MCF 10A (cell line): ENCODE results near the gene KRTAP11-1. TPM values are rescaled to one million over a fixed set of nuclear protein-coding genes. Genes with fewer than 3 reads are reported as not detected.

Experiments
- BruUV-seq: library from RNA; stranded (reverse); fragments of 400-500 nt; replicated peaks from 2 replicates; lab custom pipeline; 2021; lab: Mats Ljungman, UMichigan
- CTCF ChIA-PET: fragments of 300-600 bp; sonication (Branson Sonifier 250); formaldehyde crosslinking; extraction: SDS; loops from one replicate; lab custom pipeline; 2021; ENCODE audit warnings: antibody characterized with exemption, inconsistent platforms; lab: Yijun Ruan, JAX
- POLR2A ChIA-PET: fragments of 300-600, 350-650 bp; sonication (Branson Sonifier 250); formaldehyde crosslinking; extraction: SDS; loops from one replicate; lab custom pipeline; 2020; ENCODE audit warnings: antibody characterized with exemption, inconsistent platforms; lab: Yijun Ruan, JAX
- DNase-seq: peaks from one replicate; pipeline ENCODE4 v3.0.0-alpha.2; 2018; ENCODE audit not compliant: unreplicated experiment
- H3K27ac Mint-ChIP-seq: one replicate; pipeline ENCODE4 v1.8.0; 2022; ENCODE audit warnings: mild to moderate bottlenecking, low read depth, mixed read lengths; ENCODE audit not compliant: unreplicated experiment
- H3K27me3 Mint-ChIP-seq: one replicate; pipeline ENCODE4 v1.8.0; 2022; ENCODE audit warnings: mixed read lengths; ENCODE audit not compliant: insufficient read depth, unreplicated experiment
- H3K36me3 Mint-ChIP-seq: one replicate; pipeline ENCODE4 v1.8.0; 2022; ENCODE audit warnings: mild to moderate bottlenecking, moderate library complexity, mixed read lengths; ENCODE audit not compliant: insufficient read depth, unreplicated experiment
- H3K4me1 Mint-ChIP-seq: one replicate; pipeline ENCODE4 v1.8.0; 2022; ENCODE audit warnings: mixed read lengths; ENCODE audit not compliant: insufficient read depth, unreplicated experiment
- H3K4me3 Mint-ChIP-seq: one replicate; pipeline ENCODE4 v1.8.0; 2022; ENCODE audit warnings: mild to moderate bottlenecking, moderate library complexity, mixed read lengths; ENCODE audit not compliant: unreplicated experiment
- H3K9me3 Mint-ChIP-seq: one replicate; pipeline ENCODE4 v1.8.0; 2022; ENCODE audit warnings: mixed read lengths; ENCODE audit not compliant: unreplicated experiment
- intact Hi-C: fragments of 100-400 bp; cut with micrococcal nuclease; formaldehyde crosslinking; loops from 2 replicates; pipeline ENCODE4 v1.14.1; 2022
- total RNA-seq: library from RNA; stranded (reverse); gene quantifications from 2 replicates; pipeline ENCODE4 v1.2.3, GENCODE V29; 2022
- TF ChIP-seq, protein P1 (sequence below): fragments of 200-600 bp; IDR thresholded peaks from one replicate; pipeline ENCODE4 v1.8.0; 2022; ENCODE audit warnings: antibody characterized with exemption, mild to moderate bottlenecking; ENCODE audit not compliant: unreplicated experiment

The KRTAP11-1 gene
- total RNA-seq, 1 experiment from 2014 or later, result not detected

DNA sequence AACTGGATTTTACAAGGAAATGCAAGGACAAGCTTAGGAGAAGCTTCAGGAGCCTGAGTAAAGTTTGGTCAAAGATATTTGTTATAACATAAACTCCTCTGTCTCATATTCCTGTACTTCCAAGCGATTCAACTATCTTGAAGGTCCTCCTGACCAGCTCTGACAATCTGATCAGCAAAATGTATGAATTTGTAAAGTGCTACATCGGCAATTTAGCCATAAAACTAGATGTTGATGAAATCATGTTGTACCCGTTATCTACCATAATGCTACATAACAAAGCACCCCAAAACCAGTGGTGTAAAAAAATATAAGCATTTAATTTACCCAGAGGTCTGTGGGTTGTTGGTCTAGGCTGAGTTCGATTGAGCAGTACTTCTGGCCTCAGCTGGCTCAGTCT, 19.5 kb upstream of the KRTAP11-1 start:
- intact Hi-C loops, result no loop called here
- H3K27ac Mint-ChIP-seq, result no peak overlapping the region
- H3K9me3 Mint-ChIP-seq, result no peaks in the 10 kb centered on the region
- no TSS peak for BruUV-seq
- H3K27me3 Mint-ChIP-seq, result peaks cover 79% of the 10 kb centered on the region
- TF ChIP-seq, protein P1, sequence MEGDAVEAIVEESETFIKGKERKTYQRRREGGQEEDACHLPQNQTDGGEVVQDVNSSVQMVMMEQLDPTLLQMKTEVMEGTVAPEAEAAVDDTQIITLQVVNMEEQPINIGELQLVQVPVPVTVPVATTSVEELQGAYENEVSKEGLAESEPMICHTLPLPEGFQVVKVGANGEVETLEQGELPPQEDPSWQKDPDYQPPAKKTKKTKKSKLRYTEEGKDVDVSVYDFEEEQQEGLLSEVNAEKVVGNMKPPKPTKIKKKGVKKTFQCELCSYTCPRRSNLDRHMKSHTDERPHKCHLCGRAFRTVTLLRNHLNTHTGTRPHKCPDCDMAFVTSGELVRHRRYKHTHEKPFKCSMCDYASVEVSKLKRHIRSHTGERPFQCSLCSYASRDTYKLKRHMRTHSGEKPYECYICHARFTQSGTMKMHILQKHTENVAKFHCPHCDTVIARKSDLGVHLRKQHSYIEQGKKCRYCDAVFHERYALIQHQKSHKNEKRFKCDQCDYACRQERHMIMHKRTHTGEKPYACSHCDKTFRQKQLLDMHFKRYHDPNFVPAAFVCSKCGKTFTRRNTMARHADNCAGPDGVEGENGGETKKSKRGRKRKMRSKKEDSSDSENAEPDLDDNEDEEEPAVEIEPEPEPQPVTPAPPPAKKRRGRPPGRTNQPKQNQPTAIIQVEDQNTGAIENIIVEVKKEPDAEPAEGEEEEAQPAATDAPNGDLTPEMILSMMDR, result no peak
- POLR2A ChIA-PET, result interaction anchor here (0.6 to 0.7 kb wide), 2 partner anchors 16 to 138 kb away, joined by 3 read pairs; partner anchors contain the start of gene KRTAP19-8
- no peak overlapping the region for H3K4me3 Mint-ChIP-seq
- no peaks in the 10 kb centered on the region for H3K36me3 Mint-ChIP-seq
- no peaks in the 10 kb centered on the region for H3K4me1 Mint-ChIP-seq
- DNase-seq, result no peak
- CTCF ChIA-PET, result no interaction called here

DNA sequence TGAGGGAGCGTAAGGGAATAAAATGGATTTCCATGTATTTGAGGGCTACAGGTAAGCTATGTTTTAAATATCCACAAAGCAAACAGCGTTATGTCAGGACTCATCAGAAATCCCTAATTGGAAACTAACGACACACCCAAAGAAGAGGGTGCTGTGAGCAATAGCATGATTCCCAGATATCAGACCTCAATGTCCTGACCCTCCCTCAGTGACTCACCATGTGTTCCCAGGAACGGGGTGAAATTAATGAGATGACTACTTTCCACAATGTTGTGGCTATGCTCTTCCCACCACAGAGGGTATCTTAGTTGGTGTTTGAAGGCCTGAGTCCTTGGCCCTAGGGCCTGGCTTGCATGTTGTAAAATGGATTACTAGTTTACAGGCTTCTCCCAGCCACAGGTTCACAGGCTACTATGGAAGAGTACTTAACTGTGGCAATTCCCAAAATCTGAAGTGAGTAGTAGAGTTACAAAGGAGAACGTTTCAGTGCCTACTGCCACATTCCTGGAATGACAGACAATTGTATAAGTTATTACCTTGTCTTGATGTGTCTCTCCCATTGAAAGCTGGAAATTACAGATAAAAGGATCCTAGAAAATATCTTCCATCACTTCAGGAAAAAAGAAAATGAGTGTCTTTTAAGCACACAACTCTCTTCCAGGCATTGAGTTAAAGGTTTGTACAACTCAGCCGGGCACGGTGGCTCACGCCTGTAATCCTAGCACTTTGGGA, 1.7 kb upstream of the KRTAP11-1 start:
- Mint-ChIP-seq H3K27ac (peak overlapping the region; percentile 31), H3K36me3 (no peaks in the 10 kb centered on the region), H3K9me3 (no peaks in the 10 kb centered on the region), H3K4me3 (no peak overlapping the region), H3K27me3 (no peaks in the 10 kb centered on the region), H3K4me1 (peaks cover 6% of the 10 kb centered on the region)
- TF ChIP-seq, protein P1, result no peak
- intact Hi-C loops, result no loop called here
- peak; percentile 23 for DNase-seq
- POLR2A ChIA-PET, result interaction anchor here (0.7 kb wide), 1 partner anchor 11 kb away, joined by 3 read pairs; no protein-coding TSS in a partner anchor
- CTCF ChIA-PET, result interaction anchor here (0.6 kb wide), 1 partner anchor 680 kb away, joined by 3 read pairs; no protein-coding TSS in a partner anchor
- no TSS peak for BruUV-seq

DNA sequence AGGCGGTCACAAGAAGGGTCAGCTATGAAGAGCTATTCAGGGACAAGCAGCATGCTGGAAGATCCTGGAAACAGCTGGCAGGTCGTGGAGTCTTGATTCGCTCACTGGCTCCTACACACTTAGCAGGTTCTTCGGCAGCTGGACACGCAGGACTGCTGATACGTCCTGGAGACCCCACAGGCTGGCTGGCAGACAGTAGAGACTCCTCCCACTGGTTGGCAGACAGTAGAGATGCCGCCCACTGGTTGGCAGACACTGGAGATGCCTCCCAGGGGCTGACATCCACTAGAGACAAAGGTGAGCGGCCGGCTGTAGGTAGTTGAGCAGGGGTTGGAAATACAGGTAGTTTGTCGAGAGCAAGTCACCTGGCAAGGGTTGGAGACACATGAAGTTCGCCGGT, 466 bp downstream of the KRTAP11-1 start:
- Mint-ChIP-seq H3K36me3 (no peaks in the 10 kb centered on the region), H3K9me3 (peaks cover 12% of the 10 kb centered on the region), H3K4me1 (peaks cover 6% of the 10 kb centered on the region), H3K27me3 (peaks cover 12% of the 10 kb centered on the region), H3K4me3 (no peak overlapping the region), H3K27ac (no peak overlapping the region)
- intact Hi-C loops, result no loop called here
- ChIA-PET POLR2A (no interaction called here), CTCF (no interaction called here)
- no peak for DNase-seq
- BruUV-seq, result no TSS peak
- TF ChIP-seq, protein P1, result no peak

DNA sequence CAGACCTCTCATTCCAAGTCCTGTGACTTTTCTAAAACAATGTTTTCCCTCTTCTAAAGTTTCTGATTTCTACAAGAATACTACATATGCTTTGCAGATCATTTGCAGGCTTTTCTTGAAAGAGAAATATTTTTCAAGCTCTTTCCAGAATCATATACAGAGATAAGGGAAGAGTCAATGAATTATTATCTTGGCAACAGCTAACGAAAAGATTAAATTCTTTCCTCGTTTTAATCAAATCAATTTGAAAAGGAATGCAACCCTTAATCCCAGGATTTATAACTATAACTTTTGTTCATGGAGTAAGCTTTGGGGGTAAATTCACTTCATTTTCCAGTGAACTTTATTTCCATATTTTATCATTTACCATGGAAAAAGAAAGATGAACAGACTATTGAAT, 6.9 kb downstream of the KRTAP11-1 start:
- BruUV-seq, result no TSS peak
- Mint-ChIP-seq H3K36me3 (no peaks in the 10 kb centered on the region), H3K27me3 (peaks cover 25% of the 10 kb centered on the region), H3K4me1 (no peaks in the 10 kb centered on the region), H3K9me3 (peaks cover 12% of the 10 kb centered on the region), H3K4me3 (no peak overlapping the region), H3K27ac (no peak overlapping the region)
- no peak for DNase-seq
- intact Hi-C loops, result no loop called here
- POLR2A ChIA-PET, result interaction anchor here (0.9 kb wide), 1 partner anchor 10 kb away, joined by 4 read pairs; no protein-coding TSS in a partner anchor
- CTCF ChIA-PET, result interaction anchor here (1.3 kb wide), 1 partner anchor 213 kb away, joined by 4 read pairs; no protein-coding TSS in a partner anchor
- TF ChIP-seq, protein P1, result no peak
